Prostate gland (tissue), 2 donors: ENCODE data around the gene PNMA8A. TPM values are rescaled to one million over a fixed set of nuclear protein-coding genes. Genes with fewer than 3 reads are reported as not detected.

Source experiments
- DNase-seq: peaks from one replicate; pipeline ENCODE4 v3.0.0-alpha.2; 2019; ENCODE audit warnings: low spot score
- H3K27ac ChIP-seq, 2 donors: fragments of 200-600 bp; sonication (generic); 2 replicates each; pipeline ENCODE4 v1.5.1; 2017 to 2019
- H3K27me3 ChIP-seq: fragments of 200-600 bp; sonication (generic); replicated peaks from 2 replicates; pipeline ENCODE4 v1.5.1; 2019; ENCODE audit not compliant: insufficient read depth
- H3K36me3 ChIP-seq, 2 donors: fragments of 200-600 bp; sonication (generic); 1 replicate in 1 of 2; 2 replicates in 1 of 2; pipeline versions ENCODE4 v1.5.1 to v1.8.1; 2017 to 2019
- H3K4me1 ChIP-seq: fragments of 200-600 bp; sonication (generic); replicated peaks from 2 replicates; pipeline ENCODE4 v1.5.1; 2019
- H3K4me3 ChIP-seq, 2 donors: fragments of 200-600 bp; sonication (generic); 2 replicates each; pipeline ENCODE4 v1.5.1; 2017 to 2019
- H3K9me3 ChIP-seq: fragments of 200-600 bp; sonication (generic); 2 replicates; pipeline ENCODE4 v1.5.1; 2017
- POLR2A ChIP-seq: fragments of 450-650 bp; IDR thresholded peaks from one replicate; pipeline ENCODE4 v1.6.1; 2016; ENCODE audit warnings: antibody characterized with exemption, mild to moderate bottlenecking
- POLR2AphosphoS5 ChIP-seq: sonication (generic); formaldehyde crosslinking; IDR thresholded peaks from one replicate; pipeline ENCODE4 v1.6.1; 2017; ENCODE audit warnings: antibody characterized with exemption
- WGBS: methylation state at CpG from one replicate; pipeline ENCODE4 v1.1.5; 2018; 5-methylcytosine and 5-hydroxymethylcytosine counted together
- intact Hi-C: fragments of 100-400 bp; cut with DNase I; formaldehyde crosslinking; loops from one replicate; pipeline ENCODE4 v1.14.2; 2022
- total RNA-seq, 2 donors: library from RNA; depleted of rRNA; stranded (reverse); fragments of >200 nt; gene quantifications; one replicate each; pipeline ENCODE4 v1.1.0, GENCODE V29; 2016
- TF ChIP-seq, protein P1 (sequence below), 4 experiments: fragments of 200-600 bp in 2 of 4; fragments of 450-650 bp in 2 of 4; sonication (generic) in 2 of 4; IDR thresholded peaks; 1 replicate in 3 of 4; 2 replicates in 1 of 4; pipeline ENCODE4 v1.5.1; 2016 to 2019; ENCODE audit warnings: antibody characterized with exemption in 4 of 4, mild to moderate bottlenecking in 2 of 4, moderate library complexity in 2 of 4

Gene PNMA8A
- total RNA-seq, 2 donors from 2014 or later = 17.0 to 26.5 TPM

DNA sequence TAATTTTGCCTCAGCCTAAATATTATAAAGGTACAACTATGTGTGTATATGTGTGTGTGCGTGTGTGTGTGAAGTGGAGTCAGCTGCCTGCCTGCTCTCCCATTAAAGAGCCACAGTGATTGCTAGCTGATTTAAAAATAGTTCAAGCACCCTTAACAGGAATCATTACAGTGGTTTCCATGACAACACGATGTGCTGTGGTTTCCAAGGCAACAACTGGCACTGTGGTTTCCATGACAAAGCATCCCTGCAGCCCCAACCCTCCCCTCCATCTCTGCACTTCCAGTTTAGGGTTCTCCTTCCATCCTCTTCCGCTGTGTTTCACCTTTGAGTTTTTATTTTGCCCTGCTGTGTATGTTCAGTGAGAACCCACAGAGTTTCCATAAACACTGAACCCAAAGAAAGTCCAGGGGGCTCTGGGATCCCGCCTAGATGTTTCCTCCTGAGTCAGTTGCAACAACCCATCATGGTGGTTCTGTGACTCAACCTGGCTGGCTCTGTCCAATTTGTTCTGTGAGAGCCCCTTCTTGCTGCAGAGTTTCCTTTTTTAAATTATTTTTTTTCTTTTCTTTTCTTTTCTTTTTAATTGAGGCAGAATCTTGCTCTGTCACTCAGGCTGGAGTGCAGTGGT is 7.1 kb upstream of the PNMA8A start:
- TF ChIP-seq POLR2A = no peak
- TF ChIP-seq POLR2AphosphoS5 = no peak
- TF ChIP-seq, protein P1, sequence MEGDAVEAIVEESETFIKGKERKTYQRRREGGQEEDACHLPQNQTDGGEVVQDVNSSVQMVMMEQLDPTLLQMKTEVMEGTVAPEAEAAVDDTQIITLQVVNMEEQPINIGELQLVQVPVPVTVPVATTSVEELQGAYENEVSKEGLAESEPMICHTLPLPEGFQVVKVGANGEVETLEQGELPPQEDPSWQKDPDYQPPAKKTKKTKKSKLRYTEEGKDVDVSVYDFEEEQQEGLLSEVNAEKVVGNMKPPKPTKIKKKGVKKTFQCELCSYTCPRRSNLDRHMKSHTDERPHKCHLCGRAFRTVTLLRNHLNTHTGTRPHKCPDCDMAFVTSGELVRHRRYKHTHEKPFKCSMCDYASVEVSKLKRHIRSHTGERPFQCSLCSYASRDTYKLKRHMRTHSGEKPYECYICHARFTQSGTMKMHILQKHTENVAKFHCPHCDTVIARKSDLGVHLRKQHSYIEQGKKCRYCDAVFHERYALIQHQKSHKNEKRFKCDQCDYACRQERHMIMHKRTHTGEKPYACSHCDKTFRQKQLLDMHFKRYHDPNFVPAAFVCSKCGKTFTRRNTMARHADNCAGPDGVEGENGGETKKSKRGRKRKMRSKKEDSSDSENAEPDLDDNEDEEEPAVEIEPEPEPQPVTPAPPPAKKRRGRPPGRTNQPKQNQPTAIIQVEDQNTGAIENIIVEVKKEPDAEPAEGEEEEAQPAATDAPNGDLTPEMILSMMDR (IDR thresholded peaks at IDR 0.05) = no peak
- Histone ChIP-seq H3K4me3 (no peak overlapping the region), H3K9me3 (no peaks in the 10 kb centered on the region), H3K27me3 (no peaks in the 10 kb centered on the region), H3K36me3 (no peaks in the 10 kb centered on the region), H3K4me1 (no peaks in the 10 kb centered on the region), H3K27ac (no peak overlapping the region)
- no peak for DNase-seq
- WGBS = 50% methylated on average over 4 of the region's 4 CpGs
- intact Hi-C loops = no loop called here

DNA sequence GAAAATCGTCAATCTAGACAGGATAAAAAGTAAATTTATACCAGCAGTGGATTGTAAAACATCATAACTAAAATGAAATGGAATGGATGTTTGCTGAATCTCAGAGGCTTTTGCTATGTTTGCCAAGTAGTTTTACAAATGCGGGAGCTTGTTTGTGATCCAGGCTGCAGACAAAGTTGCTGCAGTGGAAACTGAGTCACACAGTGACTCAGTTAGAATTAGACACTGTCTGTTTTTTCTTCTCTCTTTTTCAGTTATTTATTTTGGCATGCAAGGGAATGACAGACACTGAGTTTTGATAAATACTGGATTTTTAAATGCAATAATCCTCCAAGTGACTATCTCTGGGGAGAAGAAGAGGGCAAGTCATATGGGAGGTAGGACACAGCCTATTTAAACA is 4.6 kb upstream of the PNMA8A start:
- 40% methylated on average over 2 of the region's 2 CpGs for WGBS
- no peak overlapping the region for H3K4me3 ChIP-seq
- H3K27me3 ChIP-seq = no peaks in the 10 kb centered on the region
- intact Hi-C loops = no loop called here
- no peaks in the 10 kb centered on the region for H3K36me3 ChIP-seq
- no peak for DNase-seq
- no peak overlapping the region for H3K27ac ChIP-seq
- H3K9me3 ChIP-seq = no peaks in the 10 kb centered on the region
- TF ChIP-seq POLR2AphosphoS5 (no peak), POLR2A (no peak)
- no peaks in the 10 kb centered on the region for H3K4me1 ChIP-seq

DNA sequence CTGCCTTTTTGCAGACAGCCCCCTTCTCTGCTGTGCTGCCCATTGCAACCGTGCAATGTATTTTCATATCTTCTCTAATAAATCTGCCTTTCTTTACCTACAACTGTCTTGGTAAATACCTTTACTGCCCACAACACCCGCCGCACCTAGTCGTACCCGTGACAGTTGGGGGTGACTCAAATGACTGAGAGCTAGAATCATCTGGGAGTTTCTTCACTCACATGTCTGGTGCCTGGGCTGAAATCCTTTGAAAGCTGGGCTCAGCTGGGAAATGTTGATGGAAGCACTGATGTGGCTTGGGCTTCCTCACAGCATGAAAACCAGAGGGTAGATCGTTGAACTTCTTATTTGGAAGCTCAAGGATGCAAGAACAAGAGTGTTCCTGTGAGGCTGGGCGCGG is 2.8 kb upstream of the PNMA8A start:
- no peak overlapping the region for H3K27ac ChIP-seq
- intact Hi-C loops = no loop called here
- no peak overlapping the region for H3K4me3 ChIP-seq
- no peak for TF ChIP-seq POLR2A
- no peak for TF ChIP-seq POLR2AphosphoS5
- TF ChIP-seq, protein P1 (IDR thresholded peaks at IDR 0.05) = no peak
- 63% methylated on average over 8 of the region's 8 CpGs for WGBS
- H3K4me1 ChIP-seq = no peaks in the 10 kb centered on the region
- no peaks in the 10 kb centered on the region for H3K27me3 ChIP-seq
- no peaks in the 10 kb centered on the region for H3K36me3 ChIP-seq
- H3K9me3 ChIP-seq = no peaks in the 10 kb centered on the region
- no peak for DNase-seq

DNA sequence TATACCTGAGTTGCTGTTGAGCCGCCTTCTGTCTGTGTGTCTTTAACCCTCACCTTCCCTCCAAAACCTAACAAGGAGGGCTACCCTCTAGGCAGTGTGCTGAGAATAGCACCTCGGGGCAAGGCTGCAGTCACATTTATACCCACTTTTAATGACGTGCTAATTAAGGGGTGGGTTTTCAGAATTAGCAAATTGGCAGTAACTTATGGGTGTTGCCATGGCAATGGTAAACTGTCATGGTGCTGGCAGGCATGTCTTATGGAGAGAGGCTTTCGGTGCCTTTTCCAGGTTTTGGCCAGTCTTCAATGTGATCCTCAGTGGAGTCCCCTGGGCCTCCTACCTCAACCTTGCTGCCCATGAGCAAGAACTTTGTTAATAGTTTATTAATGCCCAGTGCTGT is 1.2 kb upstream of the PNMA8A start:
- Histone ChIP-seq H3K36me3 (no peaks in the 10 kb centered on the region), H3K4me3 (no peak overlapping the region), H3K27ac (no peak overlapping the region), H3K9me3 (no peaks in the 10 kb centered on the region), H3K27me3 (no peaks in the 10 kb centered on the region), H3K4me1 (no peaks in the 10 kb centered on the region)
- 71% methylated on average over 4 of the region's 4 CpGs for WGBS
- no peak for DNase-seq
- intact Hi-C loops = no loop called here
- TF ChIP-seq POLR2AphosphoS5 = no peak

DNA sequence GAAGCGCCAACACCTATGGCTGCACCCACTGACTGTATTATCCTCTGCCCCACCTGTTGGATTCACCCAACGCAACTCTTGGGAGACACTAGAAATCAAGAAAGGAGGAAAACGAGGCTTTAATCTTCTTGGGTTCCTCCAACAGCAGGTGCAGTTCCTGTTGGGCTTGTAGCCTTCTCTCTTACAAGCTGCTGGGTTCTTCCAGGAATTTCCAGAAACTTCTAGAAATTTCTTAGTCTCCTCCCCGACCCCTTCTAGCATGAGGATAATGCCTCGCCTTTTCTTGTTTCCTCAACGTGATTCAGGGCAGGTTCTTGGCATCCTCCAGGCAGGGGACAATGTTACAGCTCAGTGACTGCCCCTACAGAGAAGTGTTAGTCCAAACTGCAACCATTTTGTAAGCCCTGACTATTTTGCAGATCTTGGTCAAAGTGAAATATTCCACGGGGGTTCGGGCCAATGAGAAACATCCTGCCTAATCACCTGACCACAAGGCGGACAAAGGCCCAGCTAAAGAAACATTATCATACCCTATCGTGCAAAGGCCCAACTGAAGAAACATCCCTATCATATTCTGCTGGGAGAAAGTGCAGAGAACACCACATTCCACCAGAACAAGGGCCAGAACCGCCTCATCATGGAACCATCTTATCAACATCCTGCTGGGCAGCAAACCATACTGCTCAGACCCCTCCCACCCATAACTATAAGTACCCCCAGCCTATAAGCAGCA is 614 bp upstream of the PNMA8A start:
- intact Hi-C loops = no loop called here
- Histone ChIP-seq H3K9me3 (no peaks in the 10 kb centered on the region), H3K27me3 (no peaks in the 10 kb centered on the region), H3K27ac (peak overlapping the region in 1 of 2 donors; percentile 78), H3K4me1 (no peaks in the 10 kb centered on the region), H3K36me3 (no peaks in the 10 kb centered on the region), H3K4me3 (peak overlapping the region; percentile 28 to 34)
- DNase-seq = no peak
- WGBS = 54% methylated on average over 11 of the region's 11 CpGs
- TF ChIP-seq POLR2AphosphoS5 (no peak), POLR2A (no peak)
- TF ChIP-seq, protein P1 (IDR thresholded peaks at IDR 0.05) = no peak

DNA sequence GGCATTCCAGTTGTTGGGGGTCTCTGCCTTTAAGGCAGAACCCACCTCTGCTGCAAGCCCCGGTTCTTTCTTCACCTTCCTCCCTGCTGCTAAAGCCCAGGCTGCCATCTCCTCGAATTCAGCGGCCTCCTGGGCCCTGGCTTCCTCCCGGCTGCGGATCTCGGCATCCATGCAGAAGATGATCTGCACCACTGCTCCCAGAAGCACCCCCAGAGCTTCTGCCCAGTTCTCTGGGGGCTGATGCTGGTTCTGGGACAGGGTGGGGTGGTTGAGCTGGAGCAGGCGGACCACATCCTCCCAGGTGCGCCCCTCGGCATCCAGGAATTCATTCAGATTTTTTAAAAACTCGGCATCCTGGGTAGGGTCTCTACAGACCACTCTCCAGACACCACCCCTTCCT is 987 bp downstream of the PNMA8A start:
- DNase-seq = no peak
- Histone ChIP-seq H3K27ac (no peak overlapping the region), H3K36me3 (no peaks in the 10 kb centered on the region), H3K27me3 (no peaks in the 10 kb centered on the region), H3K4me1 (no peaks in the 10 kb centered on the region), H3K4me3 (no peak overlapping the region), H3K9me3 (no peaks in the 10 kb centered on the region)
- intact Hi-C loops = no loop called here
- 90% methylated on average over 10 of the region's 10 CpGs for WGBS
- TF ChIP-seq POLR2A = no peak
- TF ChIP-seq POLR2AphosphoS5 = no peak
- TF ChIP-seq, protein P1 (IDR thresholded peaks at IDR 0.05) = no peak
